Ramos (cell line): Measurements from ENCODE around the gene CDH23.

Experiments
- in situ Hi-C: fragments of 300-500 bp; cut with MboI; formaldehyde crosslinking; loops from one replicate; pipeline ENCODE4 v1.14.3; 2022; ENCODE audit warnings: low sequenced_read_pairs; ENCODE audit not compliant: unreplicated experiment

Gene CDH23

GRCh38 chr10:71706216-71707121 lies 309.7 kb downstream of the CDH23 start:
- in situ Hi-C loops, result loop anchor here (10.0 kb wide), 1 partner anchor 322 kb away; no protein-coding TSS in a partner anchor

- in situ Hi-C loops, result loop anchor here (10.0 kb wide), 1 partner anchor 323 kb away; no protein-coding TSS in a partner anchor
Measured at GRCh38 chr10:71707240-71707789, 310.6 kb downstream of the CDH23 start.

- in situ Hi-C loops, result loop anchor here (10.0 kb wide), 1 partner anchor 324 kb away; no protein-coding TSS in a partner anchor
Measured at GRCh38 chr10:71708301-71708703, 311.6 kb downstream of the CDH23 start.

GRCh38 chr10:71708897-71709882 lies 312.5 kb downstream of the CDH23 start:
- in situ Hi-C loops, result loop anchor here (10.0 kb wide), 1 partner anchor 324 kb away; no protein-coding TSS in a partner anchor

- in situ Hi-C loops, result loop anchor here (5.0 kb wide), 1 partner anchor 102 kb away; no protein-coding TSS in a partner anchor
Measured at GRCh38 chr10:71710519-71710918, 313.8 kb downstream of the CDH23 start.

DNA sequence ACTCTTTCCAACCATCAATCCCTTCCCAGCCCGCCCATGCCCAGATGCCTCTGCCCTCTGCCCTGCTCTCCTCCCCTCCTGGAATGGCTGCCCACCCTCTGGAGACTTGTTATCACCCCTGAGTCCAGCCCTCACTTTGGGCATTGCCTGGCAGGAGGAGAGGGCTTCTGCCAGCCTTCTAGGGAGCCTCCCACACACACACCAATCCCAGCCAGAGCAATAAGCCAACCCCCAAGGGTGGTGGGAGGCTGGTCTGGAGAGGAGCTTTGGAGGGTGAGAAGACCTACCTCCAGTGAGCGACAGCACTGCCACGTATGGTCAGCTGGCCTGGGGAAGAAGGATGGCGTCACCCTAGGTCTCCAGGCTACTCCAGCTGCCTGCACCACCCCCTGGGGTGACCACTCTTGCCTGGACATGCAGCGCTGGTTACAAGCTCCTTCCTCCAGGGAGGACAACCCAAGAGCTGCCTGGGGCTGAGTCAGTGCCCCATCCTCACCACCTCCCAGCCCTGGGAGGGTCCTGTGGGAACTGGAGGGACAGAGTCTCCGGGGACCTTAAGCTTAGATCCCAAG lies 314.4 kb downstream of the CDH23 start:
- in situ Hi-C loops, result loop anchor here (5.0 kb wide), 1 partner anchor 101 kb away; no protein-coding TSS in a partner anchor

- in situ Hi-C loops, result loop anchor here (5.0 kb wide), 1 partner anchor 100 kb away; no protein-coding TSS in a partner anchor
Measured at GRCh38 chr10:71712170-71712569, 315.4 kb downstream of the CDH23 start.

DNA sequence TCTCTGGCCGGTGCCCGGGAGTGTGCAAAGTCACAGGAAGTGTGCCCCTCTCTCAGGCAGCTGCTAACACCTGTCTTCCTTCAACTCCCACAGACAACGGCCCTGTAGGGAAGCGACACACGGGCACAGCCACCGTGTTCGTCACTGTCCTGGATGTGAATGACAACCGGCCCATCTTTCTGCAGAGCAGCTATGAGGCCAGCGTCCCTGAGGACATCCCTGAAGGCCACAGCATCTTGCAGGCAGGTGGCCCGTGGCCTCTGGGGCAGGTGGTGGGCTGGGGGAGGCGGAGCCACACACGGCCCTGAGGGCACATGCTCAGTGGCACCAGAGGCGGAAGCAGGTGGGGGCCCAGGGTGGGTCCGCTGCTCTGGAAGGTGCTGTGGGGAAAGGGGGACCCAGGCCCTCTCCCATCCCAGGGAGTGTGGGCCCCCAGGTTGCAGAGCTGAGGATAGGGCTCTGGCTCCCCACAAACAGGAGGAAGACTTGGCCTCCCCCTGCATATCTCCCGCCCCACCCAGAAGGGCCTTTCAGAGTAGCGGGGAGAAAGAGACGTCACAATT lies 315.9 kb downstream of the CDH23 start:
- in situ Hi-C loops, result loop anchor here (5.0 kb wide), 1 partner anchor 100 kb away; no protein-coding TSS in a partner anchor

DNA sequence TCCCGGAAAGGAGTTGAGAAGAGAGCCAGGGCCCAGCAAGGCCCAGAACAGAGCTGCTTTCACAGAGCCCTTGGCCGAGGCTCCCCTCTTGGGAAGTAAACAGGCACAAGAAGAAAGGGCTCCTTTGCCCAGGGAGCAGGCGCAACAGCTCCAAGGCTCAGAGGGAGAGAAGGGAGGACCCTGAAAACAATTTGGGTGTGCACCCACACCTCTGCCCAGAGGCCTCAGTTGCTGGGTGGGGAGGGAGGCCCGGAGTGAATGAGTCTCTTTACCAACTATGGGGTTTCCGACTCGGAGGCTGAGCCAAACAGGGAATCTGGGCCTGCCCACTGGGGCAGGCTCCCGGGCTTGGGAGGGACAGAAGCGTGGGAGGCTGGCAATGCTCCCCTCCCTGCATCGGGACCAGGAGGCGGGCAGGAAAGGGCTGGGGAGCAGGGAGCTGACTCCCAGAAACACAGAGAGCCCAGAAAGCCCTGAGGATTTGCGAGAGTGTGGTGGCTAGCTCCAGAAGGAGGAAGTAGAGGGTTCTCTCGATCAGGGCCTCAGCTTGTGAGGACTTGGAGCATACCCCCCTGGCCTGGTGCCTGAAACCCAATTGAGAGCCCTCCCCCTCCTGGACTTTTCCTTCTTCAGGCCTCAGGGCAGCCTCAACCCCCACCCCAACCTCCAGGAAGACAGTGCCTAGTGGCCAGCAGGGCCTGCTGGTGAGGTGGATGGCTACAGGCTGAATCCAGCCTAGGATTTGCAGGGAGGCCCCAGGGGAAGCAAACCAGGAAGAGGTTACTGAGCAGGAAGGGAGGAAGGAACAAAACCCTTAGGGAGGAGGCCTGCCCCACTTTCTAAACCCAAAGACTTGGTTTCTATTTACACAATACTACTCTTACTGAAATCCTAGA lies 316.7 kb downstream of the CDH23 start:
- in situ Hi-C loops, result loop anchor here (5.0 kb wide), 1 partner anchor 99 kb away; no protein-coding TSS in a partner anchor

DNA sequence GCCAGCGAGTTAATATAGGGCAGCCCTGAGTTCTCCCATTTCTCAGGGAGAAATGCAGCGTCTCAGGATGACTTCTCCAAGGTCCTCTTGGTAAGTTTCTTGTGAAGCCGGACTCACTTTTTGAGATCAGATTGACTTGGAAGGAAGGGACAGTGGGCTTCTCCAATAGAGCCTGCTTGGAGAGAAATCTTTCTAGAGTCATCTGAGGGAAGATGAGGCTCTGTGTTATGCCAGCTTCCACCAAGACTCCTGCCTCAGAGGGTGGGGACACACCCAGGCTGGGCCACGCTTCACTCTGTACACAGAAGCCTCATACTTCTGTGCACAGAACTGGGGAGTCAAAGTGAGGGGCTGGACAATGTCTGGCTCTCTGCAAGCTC lies 317.3 kb downstream of the CDH23 start:
- in situ Hi-C loops, result loop anchor here (5.0 kb wide), 1 partner anchor 98 kb away; no protein-coding TSS in a partner anchor

DNA sequence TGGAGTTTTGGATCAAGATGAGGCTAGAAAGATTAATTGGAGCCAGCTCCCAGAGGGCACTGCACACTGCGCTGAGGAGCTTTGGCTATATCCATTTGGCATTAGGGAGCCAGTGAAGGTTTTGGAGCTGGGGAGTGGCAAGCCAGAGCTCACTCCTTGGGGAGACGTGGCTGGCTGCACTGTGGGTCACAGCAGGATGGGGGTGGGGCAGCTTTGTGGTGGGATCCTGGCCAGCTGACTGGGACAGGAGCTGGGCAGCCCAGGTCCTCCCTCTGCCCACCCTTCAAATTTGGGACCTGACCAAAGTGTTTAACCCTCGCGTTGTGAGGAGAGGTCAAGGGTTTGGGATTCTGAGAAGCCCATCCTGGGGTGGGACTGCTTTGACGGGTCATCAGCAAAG lies 317.9 kb downstream of the CDH23 start:
- in situ Hi-C loops, result loop anchor here (5.0 kb wide), 1 partner anchor 98 kb away; no protein-coding TSS in a partner anchor

DNA sequence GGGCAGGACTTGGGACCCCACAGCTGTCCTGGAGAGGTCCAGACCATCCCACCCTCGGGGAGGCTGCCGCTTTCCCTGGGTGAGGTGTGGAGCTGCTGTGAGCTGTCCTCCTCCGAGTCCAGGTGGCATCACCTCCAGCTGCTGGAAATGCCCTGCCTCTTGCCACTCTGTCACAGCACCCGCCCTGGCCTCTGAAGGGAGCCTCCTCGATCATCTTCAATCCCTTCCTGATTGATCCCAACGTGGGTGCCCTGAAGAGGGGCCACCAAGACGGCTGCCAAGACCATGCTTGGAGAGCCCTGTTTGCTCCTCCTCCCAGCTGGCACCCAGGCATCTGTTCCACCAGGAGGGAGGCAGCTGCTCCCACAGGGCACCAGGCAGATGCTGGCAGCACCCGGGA lies 318.3 kb downstream of the CDH23 start:
- in situ Hi-C loops, result no loop called here

DNA sequence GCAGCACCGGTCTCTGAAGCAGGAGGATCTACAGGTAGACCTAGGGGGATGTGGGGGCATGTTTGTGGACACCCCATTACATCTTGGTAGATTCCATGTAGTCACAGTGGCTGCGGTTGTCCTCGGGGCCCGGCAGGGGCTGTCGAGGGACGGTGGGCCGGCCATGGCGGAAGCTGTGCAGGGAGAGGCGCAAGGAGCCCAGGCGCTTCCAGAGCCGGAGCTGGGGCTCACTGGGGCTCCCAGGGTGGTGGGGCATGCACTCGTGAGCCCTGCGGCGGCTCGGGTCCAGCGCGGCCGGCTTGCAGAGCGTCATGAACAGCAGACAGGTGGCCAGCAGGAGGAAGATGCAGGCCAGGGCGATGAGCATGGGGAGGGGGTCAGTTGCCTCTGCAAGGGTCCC lies 319.1 kb downstream of the CDH23 start:
- in situ Hi-C loops, result no loop called here

DNA sequence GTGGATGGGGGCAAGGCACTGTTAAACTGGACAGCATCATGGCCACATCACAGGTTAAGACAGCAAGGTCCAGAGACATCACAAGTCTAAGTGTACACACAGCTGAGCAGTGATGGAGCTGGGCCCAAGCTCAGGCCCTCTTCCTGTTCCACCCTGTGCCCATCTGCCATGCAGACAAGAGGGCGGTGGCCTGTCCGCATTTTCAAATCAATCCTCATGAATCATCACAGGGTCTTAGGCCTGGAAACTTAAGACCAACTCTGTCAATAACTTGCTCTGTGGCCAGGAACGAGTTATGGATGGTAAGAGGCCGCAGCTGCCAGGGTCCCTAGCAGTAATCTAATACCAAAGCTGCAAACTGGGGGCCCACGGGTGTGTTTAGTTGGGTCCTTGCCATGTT lies 319.7 kb downstream of the CDH23 start:
- in situ Hi-C loops, result no loop called here

GRCh38 chr10:71717056-71717455 lies 320.3 kb downstream of the CDH23 start:
- in situ Hi-C loops, result no loop called here

DNA sequence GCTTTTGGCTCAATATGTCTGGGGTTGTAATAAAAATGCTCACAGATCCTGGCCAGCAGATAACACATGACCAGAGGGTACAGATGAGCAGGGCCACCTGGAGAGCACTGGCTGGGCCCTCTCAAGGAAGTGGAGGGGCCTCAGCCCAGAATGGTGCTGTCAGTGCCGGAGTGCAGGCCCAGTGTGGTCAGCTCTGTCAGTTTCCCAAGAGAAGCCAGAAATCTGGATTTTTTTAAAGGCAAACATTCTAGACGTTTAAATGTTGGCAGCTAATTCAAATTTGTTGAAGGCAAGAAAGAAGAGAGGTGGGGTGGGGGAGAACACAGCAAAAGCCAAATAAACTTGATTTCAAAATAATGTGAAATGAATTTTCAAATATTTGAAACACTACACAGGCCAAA lies 320.8 kb downstream of the CDH23 start:
- in situ Hi-C loops, result no loop called here

- in situ Hi-C loops, result no loop called here
Measured at GRCh38 chr10:71718165-71718698, 321.5 kb downstream of the CDH23 start.

- in situ Hi-C loops, result no loop called here
Measured at GRCh38 chr10:71719042-71719441, 322.3 kb downstream of the CDH23 start.
